KG1 (cell line): ENCODE data around the gene DNAL4.
A peak's percentile ranks its signal among the peaks of the same experiment; 100 is the strongest.

Source experiments
- DNase-seq: peaks from one replicate; lab custom pipeline; 2025; lab: John Stamatoyannopoulos, UW

Gene DNAL4

GRCh38 chr22:38793721-38794466 lies at the start of gene DNAL4:
DNAL4 (minus strand) TSS chr22:38794143; CDS start chr22:38782731, 11,412 bp downstream.
- peak; percentile 96 for DNase-seq

GRCh38 chr22:38843201-38843656 lies 49.3 kb upstream of the DNAL4 start:
- no peak for DNase-seq

DNA sequence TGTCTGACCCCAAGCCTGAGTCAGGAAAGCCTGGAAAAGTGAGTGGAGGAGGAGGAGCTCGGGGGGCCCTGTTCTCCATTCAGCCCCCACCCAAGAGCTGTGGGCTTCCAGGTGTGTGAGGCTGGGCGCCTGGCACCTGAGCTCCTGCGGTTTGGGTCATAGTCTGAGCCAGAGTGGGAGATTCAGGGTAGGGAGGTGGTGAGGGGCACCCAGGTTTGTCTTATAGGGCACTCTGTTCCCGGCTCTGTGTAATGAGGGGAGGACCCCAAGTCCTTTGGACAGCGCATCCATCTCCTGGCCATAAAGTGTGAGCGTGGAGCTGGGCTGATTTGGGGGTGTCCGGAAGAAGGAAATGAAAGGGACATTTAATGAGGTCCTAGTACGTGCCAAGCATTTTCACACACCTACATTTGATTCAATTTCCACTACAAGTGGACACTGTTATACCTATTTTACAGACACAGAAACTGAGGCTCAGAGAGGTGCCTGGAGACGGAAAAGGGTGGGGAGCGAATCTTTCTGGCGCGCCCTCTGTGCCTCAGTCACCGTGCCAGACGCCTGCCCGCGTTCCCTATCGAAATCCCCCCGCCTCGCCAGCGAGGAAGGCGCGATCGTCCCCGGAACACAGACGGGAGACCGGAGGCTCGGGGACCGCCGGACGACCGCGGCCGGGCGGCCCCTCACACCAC lies 48.7 kb upstream of the DNAL4 start:
- DNase-seq = no peak

DNA sequence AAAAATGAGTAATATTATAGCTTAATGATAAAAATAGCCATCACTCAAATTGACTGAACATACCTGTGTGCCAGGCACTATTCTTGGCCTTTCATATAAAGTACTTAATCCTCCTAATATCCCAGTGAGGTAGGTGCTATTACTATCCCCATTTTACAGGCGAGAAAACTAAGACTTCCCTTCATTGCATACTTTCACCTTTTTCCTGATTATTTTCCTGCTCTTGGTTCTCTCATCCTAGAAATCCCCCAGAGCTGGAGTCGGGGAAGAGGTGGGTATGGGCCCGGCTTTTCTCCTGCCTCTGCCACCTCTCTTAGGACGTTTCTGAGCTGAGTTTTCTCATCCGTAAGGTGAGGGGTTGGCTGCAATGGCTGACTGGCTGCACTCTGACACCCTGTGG lies 47.7 kb upstream of the DNAL4 start:
- no peak for DNase-seq

DNA sequence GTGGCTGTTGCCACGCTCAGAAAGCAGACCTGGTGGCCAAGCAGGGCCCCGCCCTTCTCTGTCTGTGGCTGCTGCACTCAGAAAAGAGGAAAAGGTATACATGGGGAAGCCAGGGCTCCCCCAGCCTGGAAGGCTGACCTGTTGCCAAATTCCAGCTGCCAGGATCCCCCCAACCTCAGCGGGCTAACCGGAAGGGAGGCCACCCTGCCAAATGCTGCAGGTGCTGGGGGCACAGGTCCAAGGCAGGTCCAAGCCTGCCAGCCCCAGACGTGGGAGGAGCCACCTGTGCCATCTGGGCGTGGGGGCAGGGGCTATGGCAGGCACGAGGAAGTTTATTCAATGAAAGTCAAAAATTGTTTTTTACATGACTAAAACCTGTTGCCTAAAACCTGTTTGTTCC lies 47.3 kb upstream of the DNAL4 start:
- no peak for DNase-seq

DNA sequence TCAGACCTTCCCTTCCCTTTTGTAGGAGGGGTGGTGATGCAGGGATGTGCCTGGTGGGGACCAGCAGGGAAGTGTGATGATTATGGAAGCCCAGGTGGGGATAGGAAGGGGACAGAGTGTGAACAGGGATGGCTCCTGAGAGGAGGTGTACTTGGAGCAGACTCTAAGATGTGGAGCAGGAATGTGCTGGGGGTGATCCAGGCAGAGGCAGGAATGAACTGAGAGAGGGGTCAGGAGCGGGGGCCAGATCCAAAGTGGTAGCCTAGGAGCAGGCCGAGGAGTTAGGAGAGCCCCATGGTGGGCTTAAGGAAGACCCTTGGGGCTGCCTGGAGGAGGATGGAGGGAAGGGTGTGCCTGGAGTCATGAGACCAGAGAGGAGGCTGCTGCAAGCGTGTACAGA lies 46.2 kb upstream of the DNAL4 start:
- DNase-seq = no peak

- DNase-seq = no peak
Measured at GRCh38 chr22:38839686-38840085, 45.7 kb upstream of the DNAL4 start.

- DNase-seq = no peak
Measured at GRCh38 chr22:38837414-38837928, 43.5 kb upstream of the DNAL4 start.

DNA sequence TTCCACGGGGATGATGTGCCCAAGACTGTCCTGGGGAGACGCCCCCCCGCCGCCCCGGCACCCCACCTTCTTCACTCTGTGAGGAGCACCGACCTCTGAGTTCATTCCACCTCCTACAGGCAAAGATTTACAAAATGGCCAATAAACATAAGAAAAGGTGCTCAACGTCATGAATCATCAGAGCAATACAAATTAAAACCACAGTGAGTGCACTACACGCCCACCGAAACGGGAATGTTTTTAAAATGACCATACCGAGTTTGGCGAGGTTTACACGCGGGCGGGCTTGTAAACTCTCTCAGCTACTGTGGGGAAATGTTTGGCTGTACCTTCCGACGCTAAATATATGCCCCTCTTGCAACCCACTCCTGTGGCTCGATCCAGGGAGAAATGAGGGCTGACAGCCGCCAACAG lies 42.0 kb upstream of the DNAL4 start:
- no peak for DNase-seq

DNA sequence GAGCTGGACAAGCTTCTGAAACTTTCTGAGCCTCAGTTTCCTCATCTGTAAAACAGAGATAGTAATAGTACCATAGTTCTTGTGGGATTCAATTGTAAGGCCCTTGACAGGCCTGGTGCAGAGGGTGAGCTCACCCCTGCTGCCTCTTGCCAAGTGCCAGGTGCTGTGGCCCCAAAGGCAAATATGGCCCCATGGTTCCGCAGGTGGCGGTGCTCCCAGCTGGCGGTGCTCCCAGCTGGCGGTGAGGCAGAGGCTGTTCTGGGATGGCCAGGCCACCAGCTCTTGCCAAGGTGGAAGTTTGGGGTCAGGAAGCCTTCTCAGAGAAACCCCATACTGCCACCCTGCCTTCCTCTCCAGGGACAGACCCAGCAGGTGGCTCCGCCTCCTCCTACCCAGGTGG lies 41.0 kb upstream of the DNAL4 start:
- DNase-seq = no peak

- DNase-seq = no peak
Measured at GRCh38 chr22:38834215-38834953, 40.4 kb upstream of the DNAL4 start.

DNA sequence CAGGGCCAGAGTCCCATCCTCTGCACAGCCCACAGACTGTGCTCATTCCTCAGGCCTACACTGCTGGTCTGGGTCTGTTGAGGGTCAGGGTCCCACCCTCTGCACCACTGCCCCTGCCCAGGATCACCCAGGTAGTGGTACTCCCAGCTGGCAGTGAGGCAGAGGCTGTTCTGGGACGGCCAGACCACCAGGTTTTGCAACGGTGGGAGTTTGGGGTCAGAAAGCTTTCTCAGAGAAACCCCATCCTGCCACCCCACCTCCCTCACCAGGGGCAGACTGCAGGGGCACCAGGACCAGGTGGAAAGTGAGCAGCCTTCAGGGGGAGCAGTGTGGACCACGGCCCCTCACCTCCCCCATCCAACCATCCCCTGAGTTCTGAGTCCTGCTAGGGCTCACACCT lies 39.1 kb upstream of the DNAL4 start:
- DNase-seq = no peak

DNA sequence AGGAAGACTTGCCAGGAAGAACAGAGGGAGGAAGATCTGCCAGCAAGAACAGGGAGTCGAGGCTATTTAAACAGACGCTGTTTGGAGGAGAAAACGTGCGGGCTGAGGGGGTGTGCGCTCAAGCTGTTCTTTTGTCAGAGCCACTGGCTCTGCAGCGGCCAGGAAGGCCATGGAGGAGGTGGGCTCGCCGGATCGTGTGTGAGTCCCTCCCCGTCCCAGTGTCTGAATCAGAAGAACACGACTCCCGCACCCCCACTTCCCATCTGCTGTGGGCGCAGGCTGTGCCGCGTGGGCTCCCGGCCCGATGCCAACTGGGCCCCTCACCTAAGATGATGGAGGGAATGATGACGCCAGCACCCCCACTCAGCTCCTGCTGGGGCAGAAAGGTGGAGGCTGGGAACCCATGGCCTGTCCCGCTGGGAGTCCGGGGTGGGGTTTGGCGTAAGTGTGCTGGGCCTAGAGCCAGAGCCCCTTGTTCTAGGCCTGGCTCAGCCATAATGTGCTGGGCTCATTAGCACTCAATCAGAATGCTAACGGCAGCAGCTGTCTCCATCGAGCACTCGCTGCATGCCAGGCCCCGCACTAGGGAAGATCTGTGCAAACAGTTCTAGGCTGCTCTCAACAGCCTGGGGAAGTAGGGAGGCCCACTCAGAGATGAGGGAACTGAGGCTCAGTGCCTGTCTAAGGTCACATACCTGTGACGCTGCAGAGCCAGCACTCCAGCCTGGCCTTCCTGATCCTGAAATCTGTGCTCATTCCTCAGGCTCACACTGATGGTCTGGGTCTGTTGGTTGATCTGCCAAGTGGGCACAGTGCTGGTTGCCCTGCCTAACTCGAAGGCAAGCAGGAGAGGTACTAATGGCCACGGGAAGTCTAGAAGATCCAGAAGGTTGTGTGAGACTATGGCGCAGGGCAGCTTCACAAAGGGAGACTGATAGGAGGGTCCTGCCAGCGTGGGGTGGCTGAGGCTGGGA lies 38.3 kb upstream of the DNAL4 start:
- no peak for DNase-seq

DNA sequence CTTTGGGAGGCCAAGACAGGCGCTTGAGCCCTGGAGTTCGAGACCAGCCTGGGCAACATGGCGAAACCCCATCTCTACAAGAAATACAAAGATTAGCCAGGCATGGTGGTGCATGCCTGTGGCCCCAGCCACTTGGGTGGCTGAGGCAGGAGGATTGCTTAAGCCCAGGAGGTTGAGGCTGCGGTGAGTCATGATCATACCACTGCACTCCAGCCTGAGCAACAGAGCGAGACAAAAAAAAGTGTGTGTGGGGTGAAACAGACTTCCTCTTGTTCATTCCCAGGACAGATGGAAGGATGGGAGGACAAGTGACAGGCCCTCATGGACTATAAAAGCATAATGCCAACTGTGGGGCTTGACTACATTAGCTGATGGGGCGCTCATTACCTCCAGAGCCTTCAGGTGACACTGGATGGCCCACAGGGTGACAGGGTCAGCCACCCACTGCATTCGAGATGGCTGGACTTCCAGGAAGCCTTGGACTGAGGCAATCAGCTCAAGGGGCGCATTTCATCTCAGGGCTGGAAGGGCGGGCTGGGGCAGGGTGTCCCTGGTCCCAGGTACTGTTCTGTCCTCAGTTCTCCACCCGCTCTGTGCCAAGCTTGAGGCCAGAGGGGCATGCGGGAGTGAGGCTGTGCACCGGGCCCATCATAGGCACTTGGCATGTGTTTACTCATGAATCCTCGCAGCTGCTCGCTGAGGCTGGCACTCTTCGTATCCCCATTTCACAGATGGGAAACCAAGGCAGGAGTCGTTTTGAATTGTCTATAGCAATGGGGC lies 37.4 kb upstream of the DNAL4 start:
- DNase-seq = no peak

DNA sequence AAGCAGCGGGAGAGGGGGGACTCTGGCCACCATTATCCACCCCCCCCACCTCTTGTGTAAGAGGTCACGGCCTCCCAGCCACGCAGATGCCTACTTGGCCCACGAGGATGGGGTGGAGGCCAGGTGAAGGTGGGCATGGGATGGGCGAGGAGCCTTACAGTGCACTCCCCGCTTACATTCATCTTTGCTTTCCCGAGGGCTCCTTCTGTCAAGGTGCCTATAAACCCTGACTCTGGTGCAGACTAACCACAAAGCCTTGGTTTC lies 36.8 kb upstream of the DNAL4 start:
- no peak for DNase-seq

- no peak for DNase-seq
Measured at GRCh38 chr22:38830026-38830844, 36.3 kb upstream of the DNAL4 start.

GRCh38 chr22:38829485-38829884 lies 35.5 kb upstream of the DNAL4 start:
- DNase-seq = no peak

DNA sequence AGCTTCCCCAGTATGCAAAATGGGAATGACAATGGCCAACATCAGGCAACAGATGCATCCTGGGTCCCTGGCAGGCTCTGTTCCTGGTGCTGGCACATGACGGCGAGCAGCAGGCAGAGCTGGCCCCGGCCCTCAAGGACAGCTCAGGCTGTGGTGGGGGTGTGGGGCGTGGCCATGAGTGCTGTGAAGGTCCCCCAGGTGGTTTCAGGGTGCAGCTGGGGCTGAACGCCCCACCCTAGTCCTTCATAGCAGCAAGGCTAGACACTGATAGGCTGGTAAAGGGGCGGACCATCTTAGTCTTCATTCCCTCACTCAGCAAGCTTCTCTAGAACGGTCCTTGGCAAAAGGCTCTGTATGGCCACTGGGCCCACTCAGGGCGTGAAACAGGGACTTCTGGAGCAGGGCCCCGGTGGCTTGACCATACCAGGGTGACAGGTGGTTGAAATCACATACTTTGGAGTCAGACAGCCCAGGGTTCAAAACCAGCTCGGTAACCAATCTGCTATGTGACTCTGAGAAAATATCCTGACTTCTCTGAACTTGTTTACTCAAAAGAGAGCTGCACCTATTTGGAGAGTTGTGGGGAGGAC lies 34.8 kb upstream of the DNAL4 start:
- no peak for DNase-seq

- DNase-seq = no peak
Measured at GRCh38 chr22:38828191-38828590, 34.2 kb upstream of the DNAL4 start.

- no peak for DNase-seq
Measured at GRCh38 chr22:38827510-38827909, 33.6 kb upstream of the DNAL4 start.
